ENCODE data around the gene ELMO1. TPM values are rescaled to one million over a fixed set of nuclear protein-coding genes. Genes with fewer than 3 reads are reported as not detected.

The ELMO1 gene
- total RNA-seq, 2 experiments from 2014 or later = 72.8 to 75.3 TPM

DNA sequence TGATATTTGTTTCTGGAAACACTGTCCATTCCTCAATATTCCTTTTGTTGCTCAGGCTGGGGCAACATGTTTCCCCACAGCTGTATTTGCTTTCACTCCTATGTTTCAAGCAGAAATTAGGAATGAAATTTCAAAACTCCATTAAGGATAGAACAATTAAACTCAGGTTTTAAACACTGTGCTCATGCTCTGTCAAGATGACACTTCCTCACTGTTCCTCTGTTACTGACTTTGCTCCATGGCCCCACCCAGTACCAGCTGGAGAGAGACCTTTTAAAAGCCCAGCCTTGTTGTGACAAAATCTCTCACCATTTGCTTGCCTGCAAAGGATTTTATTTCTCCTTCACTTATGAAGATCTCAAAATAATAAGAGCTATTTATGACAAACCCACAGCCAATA is 197.4 kb downstream of the ELMO1 start:
- intact Hi-C loops (cut with micrococcal nuclease) = no loop called here
- ChIA-PET CTCF (no interaction called here), POLR2A (no interaction called here)
- Mint-ChIP-seq H3K9me3 (no peaks in the 10 kb centered on the region), H3K4me3 (no peak overlapping the region), H3K4me1 (ENCODE audit: low read depth) (peaks cover 20% of the 10 kb centered on the region), H3K36me3 (ENCODE audit: low read depth) (peaks cover 36% of the 10 kb centered on the region), H3K27me3 (no peaks in the 10 kb centered on the region), H3K27ac (no peak overlapping the region)
- DNase-seq = no peak
- TF ChIP-seq, protein P1, sequence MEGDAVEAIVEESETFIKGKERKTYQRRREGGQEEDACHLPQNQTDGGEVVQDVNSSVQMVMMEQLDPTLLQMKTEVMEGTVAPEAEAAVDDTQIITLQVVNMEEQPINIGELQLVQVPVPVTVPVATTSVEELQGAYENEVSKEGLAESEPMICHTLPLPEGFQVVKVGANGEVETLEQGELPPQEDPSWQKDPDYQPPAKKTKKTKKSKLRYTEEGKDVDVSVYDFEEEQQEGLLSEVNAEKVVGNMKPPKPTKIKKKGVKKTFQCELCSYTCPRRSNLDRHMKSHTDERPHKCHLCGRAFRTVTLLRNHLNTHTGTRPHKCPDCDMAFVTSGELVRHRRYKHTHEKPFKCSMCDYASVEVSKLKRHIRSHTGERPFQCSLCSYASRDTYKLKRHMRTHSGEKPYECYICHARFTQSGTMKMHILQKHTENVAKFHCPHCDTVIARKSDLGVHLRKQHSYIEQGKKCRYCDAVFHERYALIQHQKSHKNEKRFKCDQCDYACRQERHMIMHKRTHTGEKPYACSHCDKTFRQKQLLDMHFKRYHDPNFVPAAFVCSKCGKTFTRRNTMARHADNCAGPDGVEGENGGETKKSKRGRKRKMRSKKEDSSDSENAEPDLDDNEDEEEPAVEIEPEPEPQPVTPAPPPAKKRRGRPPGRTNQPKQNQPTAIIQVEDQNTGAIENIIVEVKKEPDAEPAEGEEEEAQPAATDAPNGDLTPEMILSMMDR (IDR thresholded peaks at IDR 0.05) = no peak
- ATAC-seq = no peak

DNA sequence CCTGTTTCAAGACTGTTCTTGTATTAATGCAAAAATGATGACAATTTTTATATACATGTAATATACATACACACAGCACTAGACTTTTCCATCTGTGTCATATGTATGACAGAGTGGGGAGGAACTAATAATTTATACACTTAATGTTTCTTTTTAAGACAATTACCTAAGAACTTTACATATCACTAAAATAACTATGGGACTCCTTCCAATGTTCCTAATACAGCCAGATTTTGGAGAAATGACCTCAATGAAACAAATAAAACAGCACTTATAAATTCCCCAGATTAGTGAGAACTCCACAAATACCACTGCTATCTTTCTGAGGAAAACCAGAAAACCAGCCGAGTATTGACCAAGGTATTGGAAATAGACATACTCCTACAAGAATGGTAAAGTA is 199.4 kb downstream of the ELMO1 start:
- H3K36me3 Mint-ChIP-seq (ENCODE audit: low read depth) = peaks cover 19% of the 10 kb centered on the region
- no peak for ATAC-seq
- CTCF ChIA-PET = interaction anchor here (2.1 kb wide), 1 partner anchor 14 kb away, joined by 4 read pairs; no protein-coding TSS in a partner anchor
- TF ChIP-seq, protein P1 (IDR thresholded peaks at IDR 0.05) = no peak
- intact Hi-C loops (cut with micrococcal nuclease) = no loop called here
- DNase-seq = no peak
- H3K9me3 Mint-ChIP-seq = no peaks in the 10 kb centered on the region
- POLR2A ChIA-PET = no interaction called here
- H3K4me1 Mint-ChIP-seq (ENCODE audit: low read depth) = peaks cover 14% of the 10 kb centered on the region
- H3K27ac Mint-ChIP-seq = no peak overlapping the region
- H3K4me3 Mint-ChIP-seq = no peak overlapping the region
- no peaks in the 10 kb centered on the region for H3K27me3 Mint-ChIP-seq

DNA sequence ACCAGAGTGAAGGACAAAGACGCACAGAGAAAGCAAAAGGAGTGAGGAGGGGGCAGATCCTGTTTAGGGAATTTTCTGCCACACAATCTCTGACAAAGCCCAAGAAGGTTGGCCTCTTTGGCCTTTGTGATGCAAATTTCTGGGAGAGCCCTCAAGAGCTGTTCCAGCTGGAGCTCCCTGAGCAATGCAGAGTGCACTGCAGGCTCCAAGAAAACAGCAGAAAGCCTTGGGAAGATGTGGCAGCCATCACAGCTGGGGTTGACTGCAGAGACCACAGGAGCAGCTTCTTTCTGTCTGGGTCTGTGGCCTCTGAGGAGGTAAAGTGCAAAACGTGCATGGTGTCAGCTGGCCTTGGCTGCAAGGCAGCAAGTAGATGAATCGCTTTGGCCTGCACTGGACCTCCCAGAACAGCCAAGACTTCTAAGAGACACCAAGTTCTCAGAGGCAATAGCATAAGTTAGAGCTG is 200.2 kb downstream of the ELMO1 start:
- POLR2A ChIA-PET = no interaction called here
- no peak overlapping the region for H3K27ac Mint-ChIP-seq
- no peak for ATAC-seq
- no peaks in the 10 kb centered on the region for H3K9me3 Mint-ChIP-seq
- H3K27me3 Mint-ChIP-seq = no peaks in the 10 kb centered on the region
- H3K36me3 Mint-ChIP-seq (ENCODE audit: low read depth) = peaks cover 17% of the 10 kb centered on the region
- intact Hi-C loops (cut with micrococcal nuclease) = no loop called here
- TF ChIP-seq, protein P1 (IDR thresholded peaks at IDR 0.05) = no peak
- H3K4me1 Mint-ChIP-seq (ENCODE audit: low read depth) = peaks cover 17% of the 10 kb centered on the region
- no peak for DNase-seq
- H3K4me3 Mint-ChIP-seq = no peak overlapping the region
- CTCF ChIA-PET = interaction anchor here (2.1 kb wide), 1 partner anchor 14 kb away, joined by 4 read pairs; no protein-coding TSS in a partner anchor

DNA sequence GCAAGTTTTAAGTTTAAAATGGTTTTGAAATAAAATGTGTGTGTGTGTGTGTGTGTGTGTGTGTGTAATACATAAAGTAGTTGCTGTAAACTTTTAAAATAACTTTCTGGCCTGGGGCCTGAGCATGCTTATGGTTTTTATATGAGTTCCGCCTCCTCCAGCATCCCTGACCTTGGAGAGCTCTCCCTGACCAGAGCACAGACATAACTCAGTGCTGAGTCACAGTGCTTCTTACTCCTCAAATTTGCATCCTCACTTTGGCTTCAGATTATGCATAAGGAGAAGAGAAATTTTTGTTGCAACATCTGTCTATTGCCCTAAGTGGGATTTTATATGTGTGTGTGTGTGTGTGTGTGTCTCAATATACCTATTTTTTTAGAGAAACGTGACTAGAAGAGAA is 200.8 kb downstream of the ELMO1 start:
- no peak overlapping the region for H3K27ac Mint-ChIP-seq
- H3K27me3 Mint-ChIP-seq = no peaks in the 10 kb centered on the region
- peaks cover 11% of the 10 kb centered on the region for H3K36me3 Mint-ChIP-seq (ENCODE audit: low read depth)
- TF ChIP-seq, protein P1 (IDR thresholded peaks at IDR 0.05) = no peak
- H3K9me3 Mint-ChIP-seq = no peaks in the 10 kb centered on the region
- ChIA-PET POLR2A (no interaction called here), CTCF (interaction anchor here (0.9 to 1.6 kb wide), 3 partner anchors 11 to 106 kb away, joined by 3 to 4 read pairs (median 3); no protein-coding TSS in a partner anchor)
- peaks cover 16% of the 10 kb centered on the region for H3K4me1 Mint-ChIP-seq (ENCODE audit: low read depth)
- ATAC-seq (no peak), DNase-seq (no peak)
- H3K4me3 Mint-ChIP-seq = no peak overlapping the region
- intact Hi-C loops (cut with micrococcal nuclease) = no loop called here

DNA sequence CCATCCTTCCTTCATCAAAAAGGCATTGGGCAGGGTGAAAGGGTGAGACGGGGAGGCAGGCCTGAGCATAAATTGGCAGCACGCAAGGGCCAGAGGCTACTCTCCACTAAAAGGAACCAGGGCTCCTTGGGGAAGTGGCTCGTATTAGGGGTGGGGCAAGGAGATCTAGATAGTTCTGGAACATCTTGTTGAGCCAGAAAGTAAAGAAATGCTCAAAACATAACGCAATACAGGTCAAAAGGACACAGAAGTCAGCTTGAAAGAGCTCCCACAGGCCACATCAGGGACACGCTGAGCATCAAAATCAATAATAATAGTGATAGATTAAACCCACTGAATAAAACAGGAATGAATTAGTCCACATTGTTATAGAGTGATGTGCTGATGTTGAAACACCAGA is 203.1 kb downstream of the ELMO1 start:
- POLR2A ChIA-PET = no interaction called here
- Mint-ChIP-seq H3K27me3 (no peaks in the 10 kb centered on the region), H3K4me1 (ENCODE audit: low read depth) (peaks cover 14% of the 10 kb centered on the region), H3K9me3 (no peaks in the 10 kb centered on the region), H3K4me3 (no peak overlapping the region), H3K36me3 (ENCODE audit: low read depth) (peaks cover 12% of the 10 kb centered on the region), H3K27ac (no peak overlapping the region)
- DNase-seq (no peak), ATAC-seq (no peak)
- CTCF ChIA-PET = interaction anchor here (0.8 kb wide), 1 partner anchor 11 kb away, joined by 3 read pairs; no protein-coding TSS in a partner anchor
- intact Hi-C loops (cut with micrococcal nuclease) = no loop called here
- TF ChIP-seq, protein P1 (IDR thresholded peaks at IDR 0.05) = no peak
